Gastrocnemius medialis (tissue), 4 donors: ENCODE results near the gene ZNF487.

ENCODE experiments used
- POLR2A ChIP-seq, 2 donors: fragments of 450-650 bp; IDR thresholded peaks; one replicate each; pipeline ENCODE4 v1.6.1; 2017; ENCODE audit warnings: antibody characterized with exemption in 2 of 2, mild to moderate bottlenecking in 2 of 2, moderate library complexity in 2 of 2
- TF ChIP-seq, protein P1 (sequence below), 5 experiments: fragments of 450-650 bp in 3 of 5; fragments of 200-600 bp in 2 of 5; sonication (generic) in 2 of 5; IDR thresholded peaks in 4 of 5; conservative IDR thresholded peaks in 1 of 5; 1 replicate in 4 of 5; 2 replicates in 1 of 5; pipeline ENCODE4 v1.5.1; 2016 to 2019; ENCODE audit warnings: antibody characterized with exemption in 5 of 5, mild to moderate bottlenecking in 3 of 5, moderate library complexity in 3 of 5

DNA sequence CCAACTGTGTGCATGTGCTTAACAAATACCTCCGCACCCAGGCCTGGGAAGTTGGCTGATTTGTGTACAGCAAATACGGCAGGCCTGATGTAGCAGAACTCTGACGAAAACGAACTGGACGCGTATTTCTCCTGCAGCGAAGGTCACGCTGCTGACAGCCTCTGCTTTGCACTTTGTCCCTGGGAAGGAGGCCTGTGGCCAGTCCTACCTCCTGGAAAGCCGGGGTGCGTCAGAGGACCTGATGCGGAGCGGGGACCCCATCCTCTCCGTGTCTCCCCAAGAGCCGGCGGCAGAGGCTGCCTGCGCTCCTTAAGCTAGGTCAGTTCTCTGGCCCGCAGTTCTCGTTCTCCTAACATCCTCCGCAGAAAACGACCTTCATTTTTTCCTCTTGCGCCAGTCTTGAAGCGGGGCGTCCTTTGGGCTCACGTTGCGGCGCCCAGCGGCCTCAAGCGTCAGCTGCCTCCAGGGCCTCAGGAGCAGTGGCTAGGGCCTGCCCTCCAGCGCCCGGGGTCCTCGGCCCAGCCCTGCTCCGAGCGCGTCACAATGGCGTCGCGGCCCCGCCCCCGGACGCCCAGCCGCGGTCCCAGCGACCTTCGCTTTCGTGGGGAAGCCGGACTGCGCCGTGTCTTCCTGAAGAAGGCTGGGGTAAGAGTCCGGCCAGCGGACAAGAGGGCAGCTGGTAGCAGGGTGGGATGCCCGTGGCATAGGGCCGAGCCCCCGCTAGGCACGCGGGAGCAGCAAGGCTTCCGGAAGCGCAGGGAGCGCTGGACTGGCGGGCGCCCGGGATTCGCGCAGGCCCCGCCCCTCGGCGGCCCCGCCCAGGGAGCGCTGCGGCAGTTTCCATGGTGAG lies at the start of gene ZNF487:
- TF ChIP-seq, protein P1, sequence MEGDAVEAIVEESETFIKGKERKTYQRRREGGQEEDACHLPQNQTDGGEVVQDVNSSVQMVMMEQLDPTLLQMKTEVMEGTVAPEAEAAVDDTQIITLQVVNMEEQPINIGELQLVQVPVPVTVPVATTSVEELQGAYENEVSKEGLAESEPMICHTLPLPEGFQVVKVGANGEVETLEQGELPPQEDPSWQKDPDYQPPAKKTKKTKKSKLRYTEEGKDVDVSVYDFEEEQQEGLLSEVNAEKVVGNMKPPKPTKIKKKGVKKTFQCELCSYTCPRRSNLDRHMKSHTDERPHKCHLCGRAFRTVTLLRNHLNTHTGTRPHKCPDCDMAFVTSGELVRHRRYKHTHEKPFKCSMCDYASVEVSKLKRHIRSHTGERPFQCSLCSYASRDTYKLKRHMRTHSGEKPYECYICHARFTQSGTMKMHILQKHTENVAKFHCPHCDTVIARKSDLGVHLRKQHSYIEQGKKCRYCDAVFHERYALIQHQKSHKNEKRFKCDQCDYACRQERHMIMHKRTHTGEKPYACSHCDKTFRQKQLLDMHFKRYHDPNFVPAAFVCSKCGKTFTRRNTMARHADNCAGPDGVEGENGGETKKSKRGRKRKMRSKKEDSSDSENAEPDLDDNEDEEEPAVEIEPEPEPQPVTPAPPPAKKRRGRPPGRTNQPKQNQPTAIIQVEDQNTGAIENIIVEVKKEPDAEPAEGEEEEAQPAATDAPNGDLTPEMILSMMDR (IDR thresholded peaks at IDR 0.05 in 4 of 5, conservative IDR thresholded peaks at IDR 0.05 in 1 of 5): peak in 3 of 5 experiments; percentile 10 to 39 (median 31)
- TF ChIP-seq POLR2A (IDR thresholded peaks at IDR 0.05): peak; percentile 81 to 94
